Ovary (tissue), 9 donors: ENCODE data around the gene DAB2IP. TPM values are rescaled to one million over a fixed set of nuclear protein-coding genes. Genes with fewer than 3 reads are reported as not detected.
A peak's percentile ranks its signal among the peaks of the same experiment; 100 is the strongest.

ENCODE experiments used
- DNase-seq, 5 donors: peaks; one replicate each; pipeline ENCODE4 v3.0.0-alpha.2; 2019 to 2020
- H3K27ac ChIP-seq, 2 donors: fragments of 200-600 bp; one replicate each; pipeline versions ENCODE4 v1.5.1 to v1.8.0; 2019 to 2022
- H3K27me3 ChIP-seq: fragments of 200-600 bp; one replicate; pipeline ENCODE4 v1.8.0; 2022
- H3K36me3 ChIP-seq: fragments of 200-600 bp; sonication (generic); one replicate; pipeline ENCODE4 v1.5.1; 2019
- H3K4me1 ChIP-seq: one replicate; pipeline ENCODE4 v1.8.1; 2013; ENCODE audit warnings: mild to moderate bottlenecking, moderate library complexity; ENCODE audit not compliant: insufficient read depth
- H3K4me3 ChIP-seq: fragments of 200-600 bp; sonication (generic); one replicate; pipeline ENCODE4 v1.5.1; 2017
- H3K9me3 ChIP-seq, 2 donors: fragments of 200-600 bp in 1 of 2; sonication (generic) in 1 of 2; one replicate each; pipeline versions ENCODE4 v1.5.1 to v1.8.1; 2013 to 2019; ENCODE audit warnings: mild to moderate bottlenecking in 1 of 2, moderate library complexity in 1 of 2
- CTCF ChIP-seq, 3 donors: fragments of 450-650 bp in 2 of 3; fragments of 200-600 bp in 1 of 3; IDR thresholded peaks; one replicate each; pipeline versions ENCODE4 v1.5.1 to v1.8.0; 2016 to 2022; ENCODE audit warnings: antibody characterized with exemption in 3 of 3, mild to moderate bottlenecking in 1 of 3
- EP300 ChIP-seq: sonication (generic); formaldehyde crosslinking; IDR thresholded peaks from one replicate; pipeline ENCODE4 v1.6.1; 2017; ENCODE audit warnings: antibody characterized with exemption
- POLR2A ChIP-seq: fragments of 450-650 bp; IDR thresholded peaks from one replicate; pipeline ENCODE4 v1.6.1; 2017; ENCODE audit warnings: antibody characterized with exemption, mild to moderate bottlenecking, moderate library complexity
- WGBS, 3 donors: extraction: QIAGEN DNeasy Blood & Tissue Kit in 1 of 3; methylation state at CpG; one replicate each; pipeline versions ENCODE4 v1.1.5 to v1.1.7; 2013 to 2017; 5-methylcytosine and 5-hydroxymethylcytosine counted together
- intact Hi-C, 4 donors: fragments of 100-400 bp; cut with DNase I; formaldehyde crosslinking; loops; one replicate each; pipeline versions ENCODE4 v1.11.0 to v1.15.1; 2022 to 2023
- polyA plus RNA-seq, 2 donors: library from polyadenylated mRNA; stranded (reverse); fragments of 200-250 nt in 1 of 2; fragments of 350-450 nt in 1 of 2; fragmentation: Illumina TruSeq in 1 of 2; extraction: RNeasy Lipid Tissue Mini Kit (QIAGEN cat#74804) in 1 of 2; gene quantifications; one replicate each; pipeline ENCODE4 v1.2.3, GENCODE V29; 2013 to 2014
- total RNA-seq, 7 donors: library from RNA; depleted of rRNA in 2 of 7; stranded (reverse); fragments of >200 nt in 2 of 7; fragmentation: NEBNext Ultra II Directional in 3 of 7; extraction: Animal tissue kit (Norgen Biotek cat#: 25700) in 3 of 7; gene quantifications; one replicate each; pipeline versions ENCODE4 v1.1.0 to v1.2.4, GENCODE V29; 2016 to 2023
- donor health status: DM: no; HTN: no; CAD: no; lungs with moderate emphysema.
- donor health status: DM: no; HTN: no; CAD: no.
- donor health status: Bipolar disorder and iron deficiency.
- donor health status: DM: yes; HTN: yes; CAD: no.
- donor health status: DM: no; HTN: no; CAD: no.
- donor health status: DM: yes; HTN: yes; CAD: no.

DAB2IP gene
- total and polyA plus RNA-seq, 9 donors = 9.3 to 95.0 (median 70.6) TPM

- intact Hi-C loops = no loop called here
- Histone ChIP-seq H3K27ac (peak overlapping the region in 1 of 2 donors; percentile 30), H3K36me3 (no peaks in the 10 kb centered on the region), H3K4me3 (no peak overlapping the region), H3K27me3 (no peaks in the 10 kb centered on the region), H3K4me1 (peaks cover 15% of the 10 kb centered on the region), H3K9me3 (no peaks in the 10 kb centered on the region)
- DNase-seq = peak; percentile 80 to 89 (median 85)
- TF ChIP-seq EP300 (no peak), CTCF (IDR thresholded peaks at IDR 0.05) (no peak), POLR2A (no peak)
- 12 to 16% (median 13%) methylated on average over 14 to 15 of the region's 15 CpGs for WGBS, 3 donors
These were observed 1.0 kb upstream of the DAB2IP start for GRCh38 chr9:121650217-121651007.

DNA sequence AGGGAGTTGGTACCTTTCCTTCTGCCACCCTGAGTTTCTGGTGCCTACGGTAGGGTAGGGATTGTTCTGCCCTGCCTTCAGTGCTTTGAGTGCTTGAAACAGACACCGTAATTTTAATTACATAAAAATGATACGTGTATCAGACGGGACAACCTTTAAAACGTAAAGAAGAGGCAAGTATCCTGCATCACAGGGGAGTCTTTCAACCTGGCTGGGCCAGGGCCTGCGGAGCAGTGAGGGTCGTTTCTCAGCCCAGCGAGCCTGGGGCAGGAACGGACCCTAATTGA lies 483 bp upstream of the DAB2IP start:
- no peak for DNase-seq
- WGBS, 3 donors = 20 to 24% (median 22%) methylated on average over 9 of the region's 9 CpGs
- peaks cover 15% of the 10 kb centered on the region for H3K4me1 ChIP-seq
- H3K36me3 ChIP-seq = no peaks in the 10 kb centered on the region
- H3K4me3 ChIP-seq = peak overlapping the region; percentile 53
- H3K27me3 ChIP-seq = no peaks in the 10 kb centered on the region
- H3K9me3 ChIP-seq = no peaks in the 10 kb centered on the region
- H3K27ac ChIP-seq = peak overlapping the region in 1 of 2 donors; percentile 30
- TF ChIP-seq CTCF (IDR thresholded peaks at IDR 0.05) (no peak), EP300 (no peak)
- intact Hi-C loops = no loop called here

DNA sequence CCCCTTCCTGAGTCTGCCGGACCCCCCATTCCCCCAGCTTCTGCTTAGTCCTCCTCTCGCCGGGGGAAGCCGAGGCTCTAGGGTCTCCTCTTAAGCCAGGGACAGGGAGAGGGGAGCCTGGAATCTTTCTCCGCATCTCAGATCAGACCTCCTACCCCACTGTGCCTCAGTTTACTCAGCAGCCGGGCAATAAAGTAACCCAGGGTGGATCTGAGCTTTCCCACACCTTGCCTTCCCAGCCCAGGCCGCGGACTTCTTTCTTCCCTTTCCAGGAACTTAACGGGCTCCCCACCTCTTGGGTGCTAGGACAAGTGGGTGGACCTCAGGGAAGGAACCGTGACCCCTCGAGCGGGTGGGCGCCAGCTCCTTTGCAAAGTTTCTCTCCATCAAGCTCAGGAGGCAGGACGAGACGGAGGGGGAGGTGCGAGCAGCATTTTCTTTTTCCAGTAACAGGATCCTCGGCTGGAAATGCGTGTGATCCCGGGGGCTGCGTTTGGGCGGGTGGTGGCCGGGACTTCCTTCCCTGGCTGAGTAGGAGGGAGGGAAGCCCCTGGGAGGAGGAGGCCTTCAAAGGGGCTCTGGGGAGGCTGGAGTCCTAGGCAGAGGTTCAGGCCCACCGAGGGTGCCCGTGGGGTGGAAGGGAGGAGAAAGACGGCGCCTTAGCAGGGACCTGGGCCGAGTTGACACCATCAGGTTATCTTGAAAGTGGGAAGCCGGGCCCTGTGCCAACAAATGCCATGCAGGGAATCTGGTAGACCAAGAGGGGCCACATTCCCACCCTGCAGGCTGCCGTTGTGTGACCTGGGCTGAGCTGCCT lies 795 bp downstream of the DAB2IP start:
- WGBS, 3 donors = 2 to 4% (median 3%) methylated on average over 28 to 29 of the region's 29 CpGs
- H3K4me1 ChIP-seq = peaks cover 15% of the 10 kb centered on the region
- H3K9me3 ChIP-seq = no peaks in the 10 kb centered on the region
- intact Hi-C loops = no loop called here
- H3K27ac ChIP-seq = peak overlapping the region in 1 of 2 donors; percentile 32
- DNase-seq = peak; percentile 46 to 64 (median 60)
- TF ChIP-seq CTCF (IDR thresholded peaks at IDR 0.05) = no peak
- TF ChIP-seq EP300 = no peak
- H3K4me3 ChIP-seq = peak overlapping the region; percentile 53
- no peaks in the 10 kb centered on the region for H3K27me3 ChIP-seq
- no peaks in the 10 kb centered on the region for H3K36me3 ChIP-seq

DNA sequence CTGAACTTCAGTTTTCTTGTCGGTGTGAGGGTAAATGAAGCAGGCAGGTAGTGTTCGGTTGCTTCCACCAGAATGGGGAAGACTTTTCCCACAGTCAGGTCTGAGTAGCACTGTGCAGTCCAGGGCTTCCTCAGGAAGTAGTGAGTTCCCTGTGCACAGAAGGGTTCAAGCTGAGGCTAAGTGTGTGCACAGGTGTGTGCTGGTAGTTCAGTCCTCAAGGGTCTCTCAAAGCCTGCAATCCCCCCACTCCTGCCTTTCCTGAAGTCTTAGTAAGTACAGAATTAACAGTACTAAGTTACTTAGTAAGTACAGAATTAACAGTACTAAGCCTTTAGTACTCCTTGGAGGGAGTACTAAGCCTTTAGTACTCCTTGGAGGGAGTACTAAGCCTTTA lies 1.4 kb downstream of the DAB2IP start:
- Histone ChIP-seq H3K27me3 (no peaks in the 10 kb centered on the region), H3K36me3 (no peaks in the 10 kb centered on the region), H3K4me1 (peaks cover 15% of the 10 kb centered on the region), H3K4me3 (peak overlapping the region; percentile 53), H3K9me3 (no peaks in the 10 kb centered on the region), H3K27ac (no peak overlapping the region)
- DNase-seq = no peak
- 28 to 61% (median 50%) methylated on average over 2 of the region's 2 CpGs for WGBS, 3 donors
- intact Hi-C loops = no loop called here
- TF ChIP-seq EP300 (no peak), POLR2A (no peak), CTCF (IDR thresholded peaks at IDR 0.05) (no peak)
